ENCODE measurements around the gene CTNNA1. TPM values are rescaled to one million over a fixed set of nuclear protein-coding genes. Genes with fewer than 3 reads are reported as not detected.

The CTNNA1 gene
- total RNA-seq, 1 experiment from 2014 or later: 1.9 TPM

DNA sequence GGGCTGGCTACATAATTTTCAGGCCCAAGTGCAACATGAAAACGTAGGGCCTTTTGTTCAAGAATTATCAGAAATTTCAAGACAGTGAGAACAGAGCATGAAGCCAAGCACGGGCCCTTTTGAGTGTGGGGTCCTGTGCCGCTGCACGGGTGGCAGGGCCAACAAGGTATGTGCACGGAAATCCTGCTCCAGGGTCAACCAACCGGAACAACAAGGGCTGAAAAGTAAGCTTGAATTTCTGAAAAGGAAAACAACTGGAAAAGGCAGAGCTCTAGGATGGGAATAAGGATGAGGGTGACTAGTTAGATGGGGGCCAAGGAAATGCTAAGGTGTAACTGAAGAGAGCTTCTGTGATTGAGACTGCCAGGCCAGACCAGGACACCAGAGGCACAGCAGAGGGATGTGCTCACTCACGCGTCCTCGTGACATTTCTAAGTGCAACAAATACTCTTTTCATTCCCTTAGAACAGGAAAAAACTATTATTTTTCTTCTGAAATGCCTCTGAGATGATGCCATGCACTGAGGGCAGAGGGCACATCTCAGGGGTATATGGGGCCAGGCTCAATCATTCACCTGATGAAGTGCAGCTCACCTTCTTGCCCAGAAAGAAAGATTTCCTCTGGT, 202.6 kb downstream of the CTNNA1 start:
- Histone ChIP-seq H2AFZ (ENCODE audit: low read length) (no peak overlapping the region), H3F3A (ENCODE audit: low read length, unreplicated experiment) (no peaks in the 10 kb centered on the region), H3K9me3 (ENCODE audit: low read length) (no peaks in the 10 kb centered on the region), H3K4me3 (ENCODE audit: low read length) (no peak overlapping the region), H3K9ac (ENCODE audit: low read length) (no peak overlapping the region), H3K4me1 (ENCODE audit: insufficient read depth, low read length) (no peaks in the 10 kb centered on the region), H3K27ac (ENCODE audit: low read length) (no peak overlapping the region), H3K79me2 (ENCODE audit: low read length) (no peaks in the 10 kb centered on the region), H3K27me3 (ENCODE audit: low read length) (no peaks in the 10 kb centered on the region), H3K36me3 (ENCODE audit: low read depth, low read length) (no peaks in the 10 kb centered on the region), H3K9me2 (replicated peaks; ENCODE audit: low read length) (no peaks in the 10 kb centered on the region), H4K20me1 (ENCODE audit: low read length) (no peaks in the 10 kb centered on the region), H3K4me2 (ENCODE audit: low read length) (no peak overlapping the region)
- ChIA-PET POLR2A (ENCODE audit: unreplicated experiment) (no interaction called here), CTCF (no interaction called here)
- intact Hi-C loops (cut with micrococcal nuclease): no loop called here
- DNase-seq (no peak), ATAC-seq (no peak)
- no TSS peak for BruUV-seq (replicated peaks)
- TF ChIP-seq, protein P1, sequence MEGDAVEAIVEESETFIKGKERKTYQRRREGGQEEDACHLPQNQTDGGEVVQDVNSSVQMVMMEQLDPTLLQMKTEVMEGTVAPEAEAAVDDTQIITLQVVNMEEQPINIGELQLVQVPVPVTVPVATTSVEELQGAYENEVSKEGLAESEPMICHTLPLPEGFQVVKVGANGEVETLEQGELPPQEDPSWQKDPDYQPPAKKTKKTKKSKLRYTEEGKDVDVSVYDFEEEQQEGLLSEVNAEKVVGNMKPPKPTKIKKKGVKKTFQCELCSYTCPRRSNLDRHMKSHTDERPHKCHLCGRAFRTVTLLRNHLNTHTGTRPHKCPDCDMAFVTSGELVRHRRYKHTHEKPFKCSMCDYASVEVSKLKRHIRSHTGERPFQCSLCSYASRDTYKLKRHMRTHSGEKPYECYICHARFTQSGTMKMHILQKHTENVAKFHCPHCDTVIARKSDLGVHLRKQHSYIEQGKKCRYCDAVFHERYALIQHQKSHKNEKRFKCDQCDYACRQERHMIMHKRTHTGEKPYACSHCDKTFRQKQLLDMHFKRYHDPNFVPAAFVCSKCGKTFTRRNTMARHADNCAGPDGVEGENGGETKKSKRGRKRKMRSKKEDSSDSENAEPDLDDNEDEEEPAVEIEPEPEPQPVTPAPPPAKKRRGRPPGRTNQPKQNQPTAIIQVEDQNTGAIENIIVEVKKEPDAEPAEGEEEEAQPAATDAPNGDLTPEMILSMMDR (conservative IDR thresholded peaks at IDR 0.05; ENCODE audit: low read depth, low read length): no peak
- TF ChIP-seq EZH2phosphoT487 (IDR thresholded peaks at IDR 0.05; ENCODE audit: borderline replicate concordance, low read length) (no peak), EZH2 (IDR thresholded peaks at IDR 0.05; ENCODE audit: low read length, unreplicated experiment) (no peak)

DNA sequence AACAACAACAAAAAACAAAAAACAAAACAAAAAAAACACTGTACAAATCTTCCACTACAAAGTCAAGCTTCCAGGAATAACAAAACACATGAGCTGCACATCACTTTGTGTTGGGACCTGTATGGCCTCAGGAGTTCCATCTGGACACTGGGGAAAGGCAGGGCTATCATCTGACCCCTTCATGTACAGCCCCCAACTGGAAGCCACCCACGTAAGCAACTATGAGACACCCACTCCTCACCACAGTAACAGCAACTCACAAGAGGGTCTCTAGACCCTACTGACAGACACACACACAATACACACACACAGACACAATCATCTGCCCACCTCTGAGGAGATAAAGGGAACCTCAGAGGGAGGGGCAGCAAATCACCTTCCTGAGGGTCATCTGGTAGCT, 203.6 kb downstream of the CTNNA1 start:
- H3K9me3 ChIP-seq (ENCODE audit: low read length): no peaks in the 10 kb centered on the region
- BruUV-seq (replicated peaks): no TSS peak
- no peak overlapping the region for H3K4me3 ChIP-seq (ENCODE audit: low read length)
- no peak overlapping the region for H3K4me2 ChIP-seq (ENCODE audit: low read length)
- CTCF ChIA-PET: no interaction called here
- DNase-seq (no peak), ATAC-seq (no peak)
- intact Hi-C loops (cut with micrococcal nuclease): no loop called here
- no peaks in the 10 kb centered on the region for H3K27me3 ChIP-seq (ENCODE audit: low read length)
- H3K9me2 ChIP-seq (replicated peaks; ENCODE audit: low read length): no peaks in the 10 kb centered on the region
- no peak overlapping the region for H2AFZ ChIP-seq (ENCODE audit: low read length)
- no peaks in the 10 kb centered on the region for H3K4me1 ChIP-seq (ENCODE audit: insufficient read depth, low read length)
- no peaks in the 10 kb centered on the region for H3K36me3 ChIP-seq (ENCODE audit: low read depth, low read length)
- POLR2A ChIA-PET (ENCODE audit: unreplicated experiment): no interaction called here
- TF ChIP-seq EZH2phosphoT487 (IDR thresholded peaks at IDR 0.05; ENCODE audit: borderline replicate concordance, low read length) (no peak), EZH2 (IDR thresholded peaks at IDR 0.05; ENCODE audit: low read length, unreplicated experiment) (no peak)
- TF ChIP-seq, protein P1 (conservative IDR thresholded peaks at IDR 0.05; ENCODE audit: low read depth, low read length): no peak
- H4K20me1 ChIP-seq (ENCODE audit: low read length): no peaks in the 10 kb centered on the region
- H3K79me2 ChIP-seq (ENCODE audit: low read length): no peaks in the 10 kb centered on the region
- H3F3A ChIP-seq (ENCODE audit: low read length, unreplicated experiment): no peaks in the 10 kb centered on the region
- H3K27ac ChIP-seq (ENCODE audit: low read length): no peak overlapping the region
- no peak overlapping the region for H3K9ac ChIP-seq (ENCODE audit: low read length)

- Histone ChIP-seq H3K36me3 (ENCODE audit: low read depth, low read length) (no peaks in the 10 kb centered on the region), H3K9ac (ENCODE audit: low read length) (no peak overlapping the region), H3K4me1 (ENCODE audit: insufficient read depth, low read length) (no peaks in the 10 kb centered on the region), H3K9me2 (replicated peaks; ENCODE audit: low read length) (no peaks in the 10 kb centered on the region), H3K4me2 (ENCODE audit: low read length) (no peak overlapping the region), H4K20me1 (ENCODE audit: low read length) (no peaks in the 10 kb centered on the region), H3K27me3 (ENCODE audit: low read length) (no peaks in the 10 kb centered on the region), H3K4me3 (ENCODE audit: low read length) (no peak overlapping the region), H3K79me2 (ENCODE audit: low read length) (no peaks in the 10 kb centered on the region), H3F3A (ENCODE audit: low read length, unreplicated experiment) (no peaks in the 10 kb centered on the region), H3K9me3 (ENCODE audit: low read length) (no peaks in the 10 kb centered on the region), H2AFZ (ENCODE audit: low read length) (no peak overlapping the region), H3K27ac (ENCODE audit: low read length) (no peak overlapping the region)
- DNase-seq (no peak), ATAC-seq (no peak)
- BruUV-seq (replicated peaks): no TSS peak
- ChIA-PET CTCF (no interaction called here), POLR2A (ENCODE audit: unreplicated experiment) (no interaction called here)
- TF ChIP-seq EZH2phosphoT487 (IDR thresholded peaks at IDR 0.05; ENCODE audit: borderline replicate concordance, low read length) (no peak), EZH2 (IDR thresholded peaks at IDR 0.05; ENCODE audit: low read length, unreplicated experiment) (no peak)
- TF ChIP-seq, protein P1 (conservative IDR thresholded peaks at IDR 0.05; ENCODE audit: low read depth, low read length): no peak
- intact Hi-C loops (cut with micrococcal nuclease): no loop called here
These were observed 207.0 kb downstream of the CTNNA1 start for GRCh38 chr5:138960145-138960692.

Data from PC-3 (cell line).